Renal pelvis (tissue), 4 donors: ENCODE measurements around the gene ALDH3B2. TPM values are rescaled to one million over a fixed set of nuclear protein-coding genes. Genes with fewer than 3 reads are reported as not detected.
"Not testable (repeated sequence)": the region's sequence is repeated elsewhere in the genome, so short reads cannot be mapped to it uniquely, and the experiment has no call there.

Source experiments
- DNase-seq: peaks from one replicate; pipeline ENCODE4 v3.0.0-alpha.2; 2013
- polyA plus RNA-seq, 3 donors: library from polyadenylated mRNA; unstranded; fragments of 120-200 nt; gene quantifications; one replicate each; pipeline ENCODE4 v1.2.1, GENCODE V29; 2013; ENCODE audit not compliant: insufficient read length in 3 of 3

ALDH3B2 gene
- polyA plus RNA-seq, 3 donors, result 3.2 to 4.6 (median 3.8) TPM

DNA sequence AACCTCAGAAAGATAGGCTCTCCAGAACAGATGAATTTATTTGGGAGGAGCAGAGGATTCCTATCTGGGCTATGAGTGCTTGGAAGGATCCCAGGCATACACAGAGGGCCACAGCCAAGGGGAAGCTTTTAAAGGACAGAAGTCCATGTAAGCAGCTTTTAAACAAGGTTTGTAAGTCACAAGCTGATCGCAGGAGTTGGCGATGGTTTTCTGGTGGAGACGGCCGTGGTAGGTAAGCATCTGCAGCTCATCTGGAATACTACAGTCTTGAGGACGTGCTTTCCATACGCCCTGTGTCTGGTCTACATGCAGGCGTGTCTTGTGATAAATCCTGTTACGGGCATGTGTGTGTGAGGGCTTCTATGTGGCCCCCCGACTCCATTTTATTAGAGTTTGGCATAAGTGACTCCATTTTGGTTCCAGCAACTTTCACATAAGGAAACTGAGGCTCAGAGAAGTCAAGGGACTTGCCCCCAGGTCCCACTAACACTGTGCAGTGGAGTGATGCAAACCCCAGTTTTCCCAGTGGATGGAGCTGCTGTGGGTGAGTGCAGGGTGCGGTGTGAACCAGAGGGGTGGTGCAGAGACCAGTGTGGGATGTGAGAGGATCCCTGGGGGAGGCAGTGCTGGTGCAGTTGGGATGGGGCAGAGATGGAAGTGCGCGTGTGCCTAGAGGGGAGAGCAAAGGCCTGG is 12.1 kb downstream of the ALDH3B2 start:
- no peak for DNase-seq

DNA sequence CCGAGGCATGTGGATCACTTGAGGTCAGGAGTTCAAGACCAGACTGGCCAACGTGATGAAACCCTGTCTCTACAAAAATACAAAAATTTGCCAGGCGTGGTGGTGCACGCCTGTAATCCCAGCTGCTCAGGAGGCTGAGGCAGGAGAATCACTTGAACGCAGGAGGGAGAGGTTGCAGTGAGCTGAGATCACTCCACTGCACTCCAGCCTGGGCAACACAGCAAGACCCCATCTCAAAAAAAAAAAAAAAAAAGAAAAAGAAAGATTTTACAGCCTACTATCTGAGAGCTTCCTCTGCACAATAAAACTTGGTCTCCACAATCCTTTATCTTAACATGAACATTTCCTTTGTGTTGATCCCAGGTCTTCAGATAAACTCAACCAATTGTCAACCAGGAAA is 13.7 kb downstream of the ALDH3B2 start:
- DNase-seq, result not testable (repeated sequence)

DNA sequence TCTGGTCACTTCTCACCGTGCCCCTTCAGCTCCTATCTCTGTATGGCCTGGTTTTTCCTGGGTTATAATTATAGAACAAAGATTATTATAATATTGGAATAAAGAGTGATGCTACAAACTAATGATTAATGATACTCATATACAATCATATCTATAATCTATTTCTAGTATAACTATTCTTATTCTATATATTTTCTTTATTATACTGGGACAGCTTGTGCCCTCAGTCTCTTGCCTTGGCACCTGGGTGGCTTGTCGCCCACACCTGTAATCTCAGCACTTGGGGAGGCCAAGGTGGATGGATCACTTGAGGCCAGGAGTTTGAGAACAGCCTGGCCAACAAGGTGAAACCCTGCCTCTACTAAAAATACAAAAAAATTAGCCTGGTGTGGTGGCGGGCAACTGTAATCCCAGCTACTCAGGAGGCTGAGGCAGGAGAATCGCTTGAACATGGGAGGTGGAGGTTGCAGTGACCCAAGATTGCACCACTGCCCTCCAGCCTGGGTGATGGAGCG is 14.7 kb downstream of the ALDH3B2 start:
- not testable (repeated sequence) for DNase-seq

DNA sequence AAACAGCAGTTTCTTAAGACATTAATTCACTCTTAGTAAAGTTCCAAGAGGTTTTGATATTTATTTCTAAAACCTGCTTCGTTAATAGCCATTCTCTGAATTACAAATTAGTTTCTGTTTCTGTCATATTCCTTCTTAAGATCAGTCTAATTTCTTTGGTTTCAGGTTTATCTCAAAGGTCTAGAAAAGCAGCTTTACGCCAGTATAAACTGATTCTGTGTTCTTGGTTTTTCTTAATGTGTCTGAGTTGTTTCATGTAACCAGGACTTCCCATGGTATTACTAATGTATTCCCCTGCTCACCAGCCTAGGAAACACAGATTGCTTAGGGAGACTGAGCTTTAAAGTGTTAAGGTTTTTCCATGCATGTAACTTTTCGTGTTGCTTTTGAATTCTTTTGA is 17.1 kb downstream of the ALDH3B2 start:
- no peak for DNase-seq

DNA sequence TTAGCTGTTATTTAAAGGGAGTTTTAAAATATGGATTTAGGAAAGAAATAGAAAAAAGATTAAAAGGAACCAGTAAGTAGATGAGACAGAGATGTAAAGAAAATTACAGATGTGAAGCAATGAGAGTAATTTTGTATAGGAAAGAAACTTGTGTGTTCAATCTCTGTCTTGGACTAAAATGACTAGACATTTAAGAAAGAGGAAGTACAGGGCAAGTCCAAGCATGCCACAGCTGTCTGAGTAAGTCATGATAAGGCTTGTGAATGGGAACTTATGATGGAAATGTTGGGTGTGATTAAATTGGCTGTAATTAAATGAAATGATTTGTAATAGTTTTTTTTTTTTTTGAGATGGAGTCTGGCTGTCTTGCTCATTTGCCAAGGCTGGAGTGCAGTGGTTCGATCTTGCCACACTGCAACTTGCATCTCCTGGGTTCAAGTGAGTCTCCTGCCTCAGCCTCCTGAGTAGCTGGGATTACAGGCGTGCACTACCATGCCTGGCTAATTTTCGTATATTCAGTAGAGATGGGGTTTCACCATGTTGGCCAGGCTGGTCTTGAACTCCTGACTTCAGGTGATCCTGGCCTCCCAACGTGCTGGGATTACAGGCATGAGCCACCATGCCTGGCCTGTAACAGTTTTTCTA is 18.0 kb downstream of the ALDH3B2 start:
- DNase-seq, result no peak

DNA sequence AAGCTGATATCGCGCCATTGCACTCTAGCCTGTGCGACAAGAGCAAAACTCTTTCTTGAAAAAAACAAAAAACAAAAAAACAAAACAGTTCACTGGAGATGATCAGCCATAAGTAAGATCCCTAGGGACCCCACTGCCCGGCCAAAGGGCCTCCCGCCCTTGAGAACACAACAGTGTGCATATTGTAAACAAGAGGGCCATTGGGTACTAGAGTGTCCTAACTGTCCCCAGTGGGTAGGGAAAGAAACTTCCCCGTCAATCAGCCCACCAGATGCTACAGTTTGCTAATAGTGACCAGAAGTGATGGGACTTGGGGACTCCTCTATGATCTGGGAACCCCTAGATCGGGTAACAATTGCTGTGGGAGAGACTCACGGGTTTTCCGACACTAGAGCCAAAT is 20.2 kb downstream of the ALDH3B2 start:
- DNase-seq, result no peak

DNA sequence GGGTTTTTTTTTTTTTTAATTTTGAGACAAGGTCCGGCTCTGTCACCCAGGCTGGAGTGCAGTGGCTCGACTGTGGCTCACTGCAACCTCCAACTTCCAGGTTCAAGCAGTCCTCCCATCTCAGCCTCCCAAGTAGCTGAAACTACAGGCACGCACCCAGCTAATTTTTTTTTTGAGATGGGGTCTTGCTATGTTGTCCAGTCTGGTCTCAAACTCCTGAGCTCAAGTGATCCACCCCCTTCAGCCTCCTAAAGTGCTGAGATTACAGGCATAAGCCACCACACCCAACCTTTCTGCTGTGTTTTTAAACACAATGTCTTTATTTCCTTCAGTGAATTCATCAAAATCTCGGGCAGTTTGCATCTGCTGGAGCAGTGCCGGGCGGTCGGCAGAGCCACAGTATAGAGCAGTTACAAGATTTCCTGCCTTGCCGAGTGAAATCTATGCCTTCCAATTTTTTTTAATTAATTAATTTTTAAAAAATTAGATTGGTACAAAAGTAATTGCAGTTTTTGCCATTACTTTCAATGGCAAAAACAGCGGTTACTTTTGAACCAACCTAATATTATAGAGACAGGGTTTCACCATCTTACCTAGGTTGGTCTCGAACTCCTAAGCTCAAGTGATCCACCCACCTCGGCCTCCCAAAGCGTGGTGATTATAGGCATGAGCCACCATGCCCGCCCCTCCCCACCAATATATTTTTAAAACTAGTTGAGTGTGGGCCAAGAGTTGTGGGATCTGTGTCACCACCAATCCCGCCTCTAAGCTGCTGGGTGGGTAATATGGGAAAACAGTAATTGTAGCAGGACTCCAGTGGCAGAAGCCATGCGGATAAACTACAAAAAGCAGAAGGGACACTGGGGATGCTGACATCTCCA is 21.2 kb downstream of the ALDH3B2 start:
- no peak for DNase-seq

DNA sequence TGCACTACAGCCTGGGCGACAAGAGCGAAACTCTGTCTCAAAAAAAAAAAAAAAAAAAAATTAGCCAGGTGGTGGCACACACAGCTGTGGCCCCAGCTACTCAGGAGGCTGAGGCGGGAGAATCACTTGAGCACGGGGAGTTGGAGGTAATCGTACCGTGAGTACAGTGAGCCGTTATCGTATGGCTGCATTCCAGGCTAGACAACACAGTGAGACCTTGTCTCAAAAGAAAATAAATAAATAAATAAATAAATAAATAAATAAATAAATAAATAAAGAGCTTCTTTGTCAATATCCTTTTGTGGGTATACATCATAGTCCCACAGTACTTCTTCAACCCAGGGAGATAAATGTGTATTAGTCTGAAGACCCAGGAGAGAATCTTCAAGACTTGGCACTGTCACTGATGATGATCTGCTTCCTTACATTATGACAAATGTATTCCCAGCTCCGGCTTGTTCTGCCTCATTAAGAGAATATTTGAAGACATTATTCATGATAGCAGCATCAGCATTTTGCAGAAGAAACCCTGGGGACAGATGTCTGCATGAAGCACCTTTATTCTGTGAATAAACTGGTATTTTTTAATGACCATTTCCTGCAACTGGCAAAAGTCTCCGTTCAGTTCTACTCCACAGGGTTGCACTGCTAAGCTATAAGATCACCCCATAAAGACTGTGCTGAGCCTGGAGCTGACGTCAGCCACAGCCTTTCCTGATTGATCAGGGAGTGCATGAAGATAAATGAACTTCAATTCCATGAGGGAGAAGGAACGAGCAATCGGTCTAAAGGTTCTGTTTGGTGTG is 22.2 kb downstream of the ALDH3B2 start:
- no peak for DNase-seq

DNA sequence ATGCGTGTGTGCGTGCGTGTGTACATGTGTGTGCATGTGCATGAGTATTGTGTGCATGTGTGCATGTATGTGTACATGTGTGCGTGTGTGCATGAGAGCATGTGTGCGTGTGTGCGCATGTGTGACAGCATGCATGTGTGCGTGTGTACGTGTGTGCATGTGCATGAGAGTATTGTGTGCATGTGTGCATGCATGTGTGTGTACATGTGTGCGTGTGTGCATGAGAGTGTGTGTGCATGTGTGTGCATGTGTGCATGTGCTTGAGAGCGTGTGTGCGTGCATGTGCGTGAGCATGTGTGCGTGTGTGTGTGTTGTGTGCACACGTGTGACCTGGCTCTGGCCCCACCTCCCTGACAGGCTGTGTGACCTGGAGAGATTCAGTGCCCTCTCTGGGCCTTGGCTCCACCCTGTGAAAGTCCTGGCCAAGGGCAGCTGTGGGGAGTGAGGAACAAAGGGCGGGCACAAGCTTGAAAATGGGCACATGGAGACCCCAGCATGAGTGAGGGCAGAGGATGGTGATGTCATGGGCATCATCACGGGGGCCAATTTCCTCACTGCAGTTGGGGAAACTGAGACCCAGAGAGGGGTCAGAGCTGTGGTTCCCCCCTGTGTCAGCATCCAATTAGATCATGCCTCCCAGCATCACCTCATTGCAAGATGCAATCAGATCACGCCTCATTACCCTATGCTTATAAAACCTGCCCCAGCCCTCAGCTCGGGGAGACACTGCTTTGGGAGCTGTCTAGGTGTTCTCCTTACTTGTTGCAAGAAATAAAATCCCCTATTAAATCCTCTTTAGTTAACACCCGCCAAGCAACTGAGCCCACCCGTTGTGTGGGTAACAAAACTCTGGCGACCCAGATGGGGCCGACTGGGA is 24.6 kb downstream of the ALDH3B2 start:
- no peak for DNase-seq

DNA sequence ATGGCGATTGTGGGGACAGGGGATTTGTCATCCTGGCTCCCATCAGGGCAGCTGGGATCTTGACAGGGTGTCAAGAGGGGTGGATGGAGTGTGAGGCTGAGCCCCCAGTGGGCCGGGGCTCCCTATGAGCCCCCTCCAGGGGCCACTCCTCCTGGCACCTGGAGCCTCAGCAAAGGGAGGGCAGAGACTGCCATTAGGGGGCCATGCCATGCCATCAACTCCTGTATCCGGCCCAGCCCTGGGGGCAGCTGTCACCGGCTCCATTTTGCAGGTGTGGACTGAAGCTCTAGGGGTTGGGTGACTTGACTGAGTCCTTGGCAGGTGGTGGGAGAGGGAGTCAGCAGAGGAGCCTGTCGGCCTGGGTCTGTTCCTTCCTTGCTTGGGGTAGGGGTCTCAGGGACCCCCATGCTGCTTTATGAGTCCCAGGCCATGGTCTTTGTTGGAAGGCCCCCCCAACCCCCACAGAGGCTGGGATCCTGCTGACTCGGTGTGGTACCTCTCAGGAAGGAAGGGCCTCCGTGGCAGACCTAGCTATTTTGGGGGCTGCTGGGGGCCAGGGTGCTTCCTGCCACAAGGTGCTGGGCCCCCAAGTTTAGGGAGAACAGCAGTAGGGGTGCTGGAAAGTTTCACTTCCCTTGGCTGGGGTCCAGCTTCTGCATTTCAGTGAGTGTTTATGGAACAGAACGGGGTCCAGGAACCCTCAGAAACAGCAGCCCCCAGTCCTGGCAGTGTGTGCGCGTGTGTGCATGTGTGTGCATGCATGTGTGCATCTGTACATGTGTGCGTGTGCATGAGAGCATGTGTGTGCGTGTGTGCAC is 25.4 kb downstream of the ALDH3B2 start:
- DNase-seq, result no peak

DNA sequence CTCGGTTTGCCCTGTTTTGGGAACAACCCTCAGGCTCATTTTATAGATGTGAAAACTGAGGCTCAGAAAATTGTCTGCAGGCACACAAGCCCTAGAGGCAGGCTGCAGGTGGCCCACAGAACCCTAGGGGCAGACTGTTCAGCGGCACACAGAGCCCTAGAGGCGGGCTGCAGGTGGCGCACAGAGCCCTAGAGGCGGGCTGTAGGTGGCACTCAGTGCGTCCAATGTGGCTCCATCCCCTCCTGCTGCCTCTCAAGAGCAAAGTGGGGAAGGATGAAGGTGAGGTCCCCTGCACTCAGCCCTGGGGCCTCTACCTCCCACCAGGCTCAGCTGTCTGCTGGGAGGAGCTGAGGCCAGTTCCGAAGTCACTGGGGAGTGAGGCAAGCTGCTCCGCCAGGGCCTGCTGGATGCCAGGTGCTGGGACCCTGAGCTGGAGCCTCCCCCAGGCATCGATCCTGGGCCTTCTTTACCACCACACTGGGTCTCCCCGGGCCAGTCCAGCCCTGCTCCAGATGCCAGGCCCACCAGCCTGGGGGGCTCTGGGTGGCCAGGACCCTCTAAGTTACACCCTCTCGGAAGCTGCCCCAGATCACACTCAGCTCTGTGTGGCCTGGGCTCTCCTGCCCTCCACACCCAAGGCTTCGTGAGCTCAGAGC is 26.2 kb downstream of the ALDH3B2 start:
- DNase-seq, result no peak

DNA sequence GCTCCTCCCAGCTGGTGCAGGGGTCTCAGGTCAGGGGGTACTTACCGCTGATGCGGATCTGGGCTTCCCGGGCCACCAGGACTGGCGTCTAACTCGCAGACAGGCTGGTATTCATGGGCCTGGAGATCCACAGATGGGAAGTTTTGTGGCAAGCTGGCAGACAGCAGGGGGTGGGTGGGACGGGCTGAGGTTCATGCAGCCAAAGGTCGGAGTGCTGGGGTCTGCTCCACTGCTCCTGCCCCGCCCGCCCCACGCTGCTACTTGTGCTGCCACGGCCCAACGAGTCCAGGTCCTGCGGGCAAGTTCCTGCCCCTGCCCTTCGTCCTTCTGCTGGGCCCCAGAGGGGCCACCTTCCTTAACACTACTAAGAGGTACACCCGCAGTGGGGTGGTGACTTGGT is 27.0 kb downstream of the ALDH3B2 start:
- no peak for DNase-seq

DNA sequence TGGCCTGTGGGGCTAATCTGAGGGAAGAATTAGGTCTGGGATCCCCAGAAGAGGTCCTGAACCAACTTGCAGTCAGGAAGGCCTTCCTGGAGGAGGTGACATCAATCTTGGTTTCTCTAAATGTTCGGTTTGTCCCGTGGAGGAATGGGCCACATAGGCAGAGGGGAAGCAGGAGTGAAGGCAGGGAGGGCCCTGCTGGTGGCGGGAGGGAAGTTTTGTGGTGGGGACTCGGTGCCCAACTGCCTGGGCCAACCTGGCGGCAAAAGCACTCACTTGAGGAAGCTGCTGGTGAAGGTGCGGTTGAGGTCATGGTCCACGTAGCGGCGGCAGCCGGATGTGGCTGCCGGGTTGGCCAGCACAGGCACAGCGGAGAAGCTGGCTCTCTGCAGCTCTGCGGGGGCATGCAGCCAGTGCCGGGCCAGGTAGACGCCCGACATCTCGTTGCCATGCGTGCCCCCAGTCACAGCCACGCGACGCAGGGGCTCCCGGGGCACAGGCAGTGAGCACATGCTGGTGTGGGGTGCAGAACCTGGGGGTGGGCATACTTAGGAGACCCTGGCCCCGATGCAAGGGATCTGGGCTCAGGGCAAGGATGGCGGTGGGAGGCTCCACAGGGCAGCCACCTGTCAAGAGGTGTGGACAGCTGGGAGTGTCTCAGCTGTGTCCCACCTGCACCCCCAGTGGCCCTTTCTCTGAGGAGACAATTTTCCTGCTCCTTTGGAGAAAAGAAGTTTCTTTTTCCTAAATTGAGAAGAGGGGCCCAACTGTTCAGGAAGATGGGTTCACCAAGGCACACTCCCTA is 27.7 kb downstream of the ALDH3B2 start:
- DNase-seq, result no peak

DNA sequence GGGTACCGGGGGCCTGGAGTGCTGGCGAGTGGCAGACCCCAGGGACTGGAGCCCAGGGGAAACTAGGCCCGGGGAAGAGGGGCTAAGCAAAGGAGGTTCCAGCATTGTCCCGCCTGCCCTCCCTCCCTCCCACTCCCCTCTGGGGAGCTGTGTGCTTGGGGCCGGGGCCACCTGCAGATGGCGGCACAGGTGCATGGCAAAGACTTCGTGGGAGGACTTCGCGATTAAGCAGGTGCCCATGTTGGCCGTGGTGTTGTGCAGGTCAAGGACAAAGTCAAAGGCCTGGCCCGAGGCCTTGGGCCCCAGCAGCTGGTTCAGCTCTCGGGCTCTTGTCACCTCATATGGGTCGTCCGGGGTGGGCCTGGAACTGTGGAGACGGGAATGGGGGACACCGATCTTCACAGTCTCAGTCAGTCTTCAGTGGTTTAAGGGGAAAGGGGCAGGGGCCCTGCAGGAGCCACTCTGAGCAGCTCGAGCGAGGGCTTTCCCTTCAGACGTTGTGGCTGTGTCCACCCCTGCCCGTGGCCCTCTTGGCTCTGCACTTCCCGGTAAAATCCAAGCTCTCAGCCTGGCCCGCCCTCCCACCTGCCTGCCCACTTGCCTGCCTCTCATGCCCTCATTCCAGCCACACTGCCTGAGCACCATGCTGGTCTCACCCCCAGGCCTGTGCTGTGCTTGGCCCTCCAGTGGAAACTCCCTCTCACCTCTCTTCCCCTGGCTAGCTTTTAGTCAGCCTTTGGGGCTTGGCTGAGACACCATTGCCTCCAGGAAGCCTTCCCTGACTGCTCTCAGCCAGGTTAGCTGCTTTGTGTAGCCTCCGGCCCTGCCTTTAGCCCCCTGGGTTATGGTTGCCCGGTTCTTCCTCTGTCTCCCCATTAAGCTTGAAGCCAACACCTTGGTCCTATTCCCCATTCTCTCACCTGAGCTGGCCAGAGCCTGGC is 28.6 kb downstream of the ALDH3B2 start:
- no peak for DNase-seq

DNA sequence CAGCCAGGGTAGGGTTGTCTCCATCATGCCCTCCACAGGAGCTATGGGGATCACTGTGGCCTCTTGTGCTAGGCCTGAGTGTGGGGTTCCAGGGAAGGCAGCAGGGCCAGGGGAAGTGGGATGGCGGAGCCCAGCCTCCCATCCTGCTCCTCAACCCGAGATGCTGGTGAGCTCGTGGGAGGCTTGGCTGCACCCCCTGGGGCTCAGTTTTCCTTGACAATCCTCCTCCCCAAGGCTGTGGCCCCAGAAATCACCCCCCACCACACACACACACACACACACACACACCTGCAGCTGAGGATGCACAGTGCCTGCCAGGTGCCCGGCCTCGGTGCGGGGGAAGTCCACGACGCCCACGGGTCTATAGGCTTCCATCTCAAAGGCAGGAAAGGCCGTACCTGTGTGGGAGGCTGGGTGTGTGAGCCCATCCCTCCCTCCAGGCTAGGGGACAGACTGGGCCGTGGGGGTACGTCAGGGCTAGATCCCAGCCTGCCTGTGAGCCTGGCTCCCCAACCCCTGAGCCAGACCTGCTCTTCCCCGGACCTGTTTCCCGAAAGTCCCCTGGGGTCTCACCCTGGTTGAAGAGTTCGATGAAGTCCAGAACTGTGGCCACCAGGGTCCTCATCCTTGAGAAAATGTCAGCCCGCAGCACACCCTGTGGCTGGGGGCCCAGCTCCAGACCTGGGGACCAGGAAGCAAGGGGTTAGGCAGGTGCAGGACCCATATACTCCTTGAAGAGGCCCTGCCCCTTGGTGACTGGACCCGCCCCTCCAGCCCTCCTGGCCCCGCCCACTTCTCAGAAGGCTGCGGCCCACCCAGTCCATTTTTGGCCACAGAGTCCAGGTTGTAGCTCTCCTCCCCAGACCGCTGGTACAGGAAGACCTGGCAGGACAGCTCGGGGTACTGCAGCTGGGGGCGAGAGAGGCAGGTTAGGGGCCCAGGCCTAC is 29.7 kb downstream of the ALDH3B2 start:
- no peak for DNase-seq

DNA sequence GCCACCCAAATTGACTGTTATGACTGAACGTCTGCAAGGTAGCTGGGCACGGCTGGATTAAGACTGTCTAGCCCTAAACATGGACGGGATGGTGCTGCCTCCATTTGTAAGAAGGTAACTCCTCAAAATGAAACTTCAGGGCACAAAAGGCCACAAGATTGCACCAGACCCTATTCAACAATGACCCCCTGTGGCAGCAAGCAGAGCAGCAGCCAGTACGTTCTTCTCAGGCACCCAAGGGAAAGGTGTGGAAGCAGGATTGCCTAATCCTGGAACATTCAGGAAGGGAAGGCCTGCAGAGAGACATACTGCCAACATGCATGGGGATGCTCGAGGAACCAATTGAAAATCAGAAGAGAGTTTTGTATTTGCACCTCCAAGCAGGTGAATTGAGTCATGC is 30.4 kb downstream of the ALDH3B2 start:
- no peak for DNase-seq
